ENCODE results near the gene BZW2.

DNA sequence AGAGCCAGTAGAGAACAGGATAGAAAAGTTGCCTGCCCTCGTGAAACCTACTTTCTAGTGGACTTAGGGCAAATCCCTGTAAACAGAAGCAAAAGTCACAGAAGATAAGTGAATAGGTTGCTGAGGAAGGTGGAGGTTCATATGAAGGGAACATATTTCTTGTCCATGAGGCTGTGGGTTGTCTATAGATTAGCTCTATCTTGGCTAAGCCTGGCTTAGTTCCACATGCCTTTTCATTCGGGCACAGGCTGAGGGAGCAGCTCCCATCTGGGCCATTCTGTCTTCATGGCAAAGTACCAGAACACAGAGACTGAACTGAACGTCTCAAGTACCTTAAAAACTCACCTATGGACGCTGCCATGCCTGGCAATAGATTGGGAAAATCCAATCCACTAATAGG lies 45.3 kb downstream of the BZW2 start:
- TF ChIP-seq, protein P1, sequence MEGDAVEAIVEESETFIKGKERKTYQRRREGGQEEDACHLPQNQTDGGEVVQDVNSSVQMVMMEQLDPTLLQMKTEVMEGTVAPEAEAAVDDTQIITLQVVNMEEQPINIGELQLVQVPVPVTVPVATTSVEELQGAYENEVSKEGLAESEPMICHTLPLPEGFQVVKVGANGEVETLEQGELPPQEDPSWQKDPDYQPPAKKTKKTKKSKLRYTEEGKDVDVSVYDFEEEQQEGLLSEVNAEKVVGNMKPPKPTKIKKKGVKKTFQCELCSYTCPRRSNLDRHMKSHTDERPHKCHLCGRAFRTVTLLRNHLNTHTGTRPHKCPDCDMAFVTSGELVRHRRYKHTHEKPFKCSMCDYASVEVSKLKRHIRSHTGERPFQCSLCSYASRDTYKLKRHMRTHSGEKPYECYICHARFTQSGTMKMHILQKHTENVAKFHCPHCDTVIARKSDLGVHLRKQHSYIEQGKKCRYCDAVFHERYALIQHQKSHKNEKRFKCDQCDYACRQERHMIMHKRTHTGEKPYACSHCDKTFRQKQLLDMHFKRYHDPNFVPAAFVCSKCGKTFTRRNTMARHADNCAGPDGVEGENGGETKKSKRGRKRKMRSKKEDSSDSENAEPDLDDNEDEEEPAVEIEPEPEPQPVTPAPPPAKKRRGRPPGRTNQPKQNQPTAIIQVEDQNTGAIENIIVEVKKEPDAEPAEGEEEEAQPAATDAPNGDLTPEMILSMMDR (IDR thresholded peaks at IDR 0.05) = no peak
- TF ChIP-seq POLR2AphosphoS5 (IDR thresholded peaks at IDR 0.05) (no peak), POLR2A (IDR thresholded peaks at IDR 0.05) (no peak)

Measured in stomach (tissue), 4 donors.